HCT116 (cell line): ENCODE measurements around the gene HGFAC. TPM values are rescaled to one million over a fixed set of nuclear protein-coding genes. Genes with fewer than 3 reads are reported as not detected.
"Not testable (repeated sequence)": the region's sequence is repeated elsewhere in the genome, so short reads cannot be mapped to it uniquely, and the experiment has no call there.

ENCODE experiments used
- ATAC-seq: fragments of 200-7000 bp; cut with Tn5 transposase; 2 replicates; pipeline ENCODE4 v1.9.1; 2020; ENCODE audit warnings: mild to moderate bottlenecking, moderate library complexity
- BruUV-seq: library from RNA; stranded (reverse); fragments of 400-500 nt; replicated peaks from 2 replicates; lab custom pipeline; 2021; lab: Mats Ljungman, UMichigan
- CTCF ChIA-PET: fragments of 300-600 bp; sonication (Branson Sonifier 250); formaldehyde crosslinking; loops from one replicate; lab custom pipeline; 2021; ENCODE audit warnings: antibody characterized with exemption; lab: Charles Lee
- POLR2A ChIA-PET: fragments of 300-600, 350-600 bp; sonication (Branson Sonifier 250); formaldehyde crosslinking; loops from one replicate; lab custom pipeline; 2021; ENCODE audit warnings: antibody characterized with exemption; lab: Charles Lee
- RAD21 ChIA-PET, 2 experiments: fragments of 300-600 bp; sonication (Branson Sonifier 250); formaldehyde crosslinking; loops; one replicate each; lab custom pipeline; 2023; ENCODE audit warnings: low total read pairs in 2 of 2; ENCODE audit not compliant: uncharacterized antibody in 2 of 2, unreplicated experiment in 2 of 2, low non-redundant PET in 1 of 2; lab: Charles Lee
- DNase-seq: peaks from one replicate; pipeline ENCODE4 v3.0.0-alpha.2; 2010; ENCODE audit warnings: low read depth, low spot score
- H2AFZ ChIP-seq: fragments of 200-600 bp; shearing (Covaris generic), sonication (generic); 2 replicates; pipeline ENCODE4 v1.6.1; 2017; ENCODE audit warnings: low read depth, mixed run types, mixed read lengths, antibody characterized with exemption, low read length; ENCODE audit not compliant: poor library complexity, severe bottlenecking
- H3K27ac ChIP-seq: 2 replicates; pipeline ENCODE4 v1.5.1; 2012; ENCODE audit warnings: low read depth, low read length
- H3K27me3 ChIP-seq: fragments of 200-600 bp; sonication (generic); 2 replicates; pipeline ENCODE4 v1.6.1; 2016; ENCODE audit warnings: mixed run types, low read length, mixed read lengths; ENCODE audit not compliant: insufficient read depth
- H3K36me3 ChIP-seq, 2 experiments: fragments of 200-500 bp in 1 of 2; fragments of 200-600 bp in 1 of 2; sonication (Bioruptor generic) in 1 of 2; sonication (generic) in 1 of 2; 2 replicates each; pipeline versions ENCODE4 v1.5.1 to v1.6.1; 2014 to 2016; ENCODE audit warnings: low read length in 2 of 2, inconsistent platforms in 1 of 2, mixed read lengths in 1 of 2, mixed run types in 1 of 2; ENCODE audit not compliant: insufficient read depth in 2 of 2, control insufficient read depth in 1 of 2
- H3K4me1 ChIP-seq, 2 experiments: fragments of 200-600 bp in 1 of 2; sonication (generic) in 1 of 2; 2 replicates each; pipeline versions ENCODE4 v1.5.1 to v1.6.1; 2012 to 2017; ENCODE audit warnings: low read length in 2 of 2, inconsistent platforms in 1 of 2, mild to moderate bottlenecking in 1 of 2, mixed read lengths in 1 of 2, mixed run types in 1 of 2, moderate library complexity in 1 of 2; ENCODE audit not compliant: insufficient read depth in 2 of 2, control insufficient read depth in 1 of 2
- H3K4me2 ChIP-seq: fragments of 200-600 bp; sonication (generic); 2 replicates; pipeline ENCODE4 v1.6.1; 2017; ENCODE audit warnings: mixed run types, low read length, mixed read lengths
- H3K4me3 ChIP-seq, 2 experiments: fragments of 200-600 bp in 1 of 2; sonication (generic) in 1 of 2; replicated peaks in 1 of 2; 2 replicates each; pipeline ENCODE4 v1.5.1; 2011 to 2016; ENCODE audit warnings: low read length in 2 of 2, control low read depth in 1 of 2, low read depth in 1 of 2, mild to moderate bottlenecking in 1 of 2, mixed read lengths in 1 of 2, mixed run types in 1 of 2
- H3K79me2 ChIP-seq: fragments of 200-600 bp; sonication (generic); 2 replicates; pipeline ENCODE4 v1.6.1; 2017; ENCODE audit warnings: mild to moderate bottlenecking, mixed run types, low read length, moderate library complexity, mixed read lengths; ENCODE audit not compliant: insufficient read depth
- H3K9ac ChIP-seq: fragments of 200-600 bp; sonication (generic); 2 replicates; pipeline ENCODE4 v1.6.1; 2016; ENCODE audit warnings: low read length, mixed read lengths
- H3K9me2 ChIP-seq: fragments of 200-600 bp; sonication (generic), shearing (Covaris generic); 2 replicates; pipeline ENCODE4 v1.6.1; 2017; ENCODE audit warnings: mixed run types, mild to moderate bottlenecking, moderate library complexity; ENCODE audit not compliant: insufficient read depth
- H3K9me3 ChIP-seq, 2 experiments: fragments of 200-500 bp in 1 of 2; fragments of 200-600 bp in 1 of 2; sonication (Bioruptor generic) in 1 of 2; sonication (generic) in 1 of 2; 2 replicates each; pipeline ENCODE4 v1.6.1; 2014 to 2017; ENCODE audit warnings: low read length in 2 of 2, mixed read lengths in 2 of 2, inconsistent platforms in 1 of 2, low read depth in 1 of 2, mild to moderate bottlenecking in 1 of 2, mixed run types in 1 of 2, moderate library complexity in 1 of 2; ENCODE audit not compliant: control insufficient read depth in 1 of 2, insufficient read depth in 1 of 2
- H4K20me1 ChIP-seq: fragments of 200-600 bp; sonication (generic), shearing (Covaris generic); 2 replicates; pipeline ENCODE4 v1.6.1; 2017; ENCODE audit warnings: mixed run types, mild to moderate bottlenecking, moderate library complexity; ENCODE audit not compliant: insufficient read depth
- TCF7L2 ChIP-seq: IDR thresholded peaks from 2 replicates; pipeline ENCODE4 v1.7.0; 2011; ENCODE audit warnings: borderline replicate concordance, inconsistent platforms; ENCODE audit not compliant: insufficient read depth, insufficient read length; ENCODE audit errors: extremely low read depth
- intact Hi-C: fragments of 100-400 bp; cut with micrococcal nuclease; formaldehyde crosslinking; loops from 2 replicates; pipeline ENCODE4 v1.10.0; 2022
- total RNA-seq: library from RNA; stranded (reverse); gene quantifications from one replicate; pipeline ENCODE4 v1.2.1, GENCODE V29; 2021; ENCODE audit not compliant: unreplicated experiment

Gene HGFAC
- total RNA-seq, 1 experiment from 2014 or later = 1.1 TPM

DNA sequence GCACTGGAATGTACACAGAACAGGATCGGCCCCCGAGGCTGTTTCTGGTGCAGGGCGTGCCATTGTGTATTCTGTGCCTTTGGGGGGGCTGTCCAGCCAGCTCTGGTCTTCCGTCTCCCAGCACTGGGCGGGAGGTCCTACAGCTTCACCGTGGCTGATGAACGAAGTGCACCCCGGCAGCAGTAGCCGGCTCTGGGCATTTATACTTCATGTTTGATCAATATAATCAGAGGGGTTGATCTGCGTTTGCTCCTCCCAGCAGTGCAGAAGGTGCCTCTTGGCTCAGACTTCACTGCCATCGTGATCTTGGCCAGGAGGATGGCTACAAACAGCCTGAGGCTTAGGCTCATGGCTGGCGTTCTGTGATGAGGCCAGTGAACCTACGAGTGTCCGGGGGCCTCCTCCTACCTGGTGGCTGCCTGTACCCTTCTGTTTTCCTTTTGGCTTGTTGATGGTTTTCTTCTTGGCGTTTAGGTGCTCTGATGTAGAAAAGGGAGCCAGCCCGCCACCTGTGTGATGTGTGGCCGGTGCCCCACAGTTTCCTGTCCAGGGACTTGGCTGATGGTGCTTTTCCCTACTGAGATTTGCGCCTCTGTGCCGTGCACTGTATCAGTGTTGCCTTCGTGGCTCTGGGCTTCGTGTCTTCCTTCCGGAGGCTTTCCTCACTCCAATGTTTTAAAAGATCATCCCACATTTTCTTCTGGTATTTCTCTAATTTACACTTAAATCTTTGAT is 31.2 kb upstream of the HGFAC start:
- Histone ChIP-seq H2AFZ (no peak overlapping the region), H3K9me2 (no peaks in the 10 kb centered on the region), H3K4me2 (no peak overlapping the region), H3K27ac (no peak overlapping the region), H3K4me1 (no peaks in the 10 kb centered on the region), H3K4me3 (no peak overlapping the region), H4K20me1 (no peaks in the 10 kb centered on the region), H3K27me3 (no peaks in the 10 kb centered on the region), H3K9ac (no peak overlapping the region), H3K79me2 (no peaks in the 10 kb centered on the region), H3K9me3 (no peaks in the 10 kb centered on the region), H3K36me3 (no peaks in the 10 kb centered on the region)
- no peak for ATAC-seq
- RAD21 ChIA-PET = no interaction called here
- TF ChIP-seq TCF7L2 = no peak
- no peak for DNase-seq
- CTCF ChIA-PET = no interaction called here
- POLR2A ChIA-PET = no interaction called here
- no TSS peak for BruUV-seq
- intact Hi-C loops = no loop called here

DNA sequence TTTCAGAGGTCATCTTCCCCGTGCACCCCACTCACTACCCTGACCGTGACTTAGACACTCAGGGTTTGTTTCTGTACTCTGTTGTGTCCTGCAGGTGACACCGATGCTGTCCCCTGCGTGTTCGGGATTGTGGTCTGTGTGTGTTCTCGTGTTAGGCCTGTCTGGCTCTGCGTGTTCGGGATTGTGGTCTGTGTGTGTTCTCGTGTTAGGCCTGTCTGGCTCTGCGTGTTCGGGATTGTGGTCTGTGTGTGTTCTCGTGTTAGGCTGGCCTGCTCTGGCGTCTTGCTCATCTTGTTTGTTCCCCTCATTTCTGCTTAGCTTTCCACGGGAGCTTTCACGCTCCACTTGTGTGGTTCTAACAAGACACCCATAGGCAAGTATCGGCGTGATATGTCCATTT is 30.6 kb upstream of the HGFAC start:
- CTCF ChIA-PET, H3K4me2 ChIP-seq, H3K27ac ChIP-seq, H3K27me3 ChIP-seq, ATAC-seq, H3K9me3 ChIP-seq, H3K36me3 ChIP-seq, H2AFZ ChIP-seq, H3K4me1 ChIP-seq, DNase-seq, POLR2A ChIA-PET, H3K9me2 ChIP-seq, H3K9ac ChIP-seq, RAD21 ChIA-PET, H3K4me3 ChIP-seq, H3K79me2 ChIP-seq, BruUV-seq, intact Hi-C loops, H4K20me1 ChIP-seq: not testable (repeated sequence)
